ENCODE results near the gene EDN3.

The EDN3 gene

DNA sequence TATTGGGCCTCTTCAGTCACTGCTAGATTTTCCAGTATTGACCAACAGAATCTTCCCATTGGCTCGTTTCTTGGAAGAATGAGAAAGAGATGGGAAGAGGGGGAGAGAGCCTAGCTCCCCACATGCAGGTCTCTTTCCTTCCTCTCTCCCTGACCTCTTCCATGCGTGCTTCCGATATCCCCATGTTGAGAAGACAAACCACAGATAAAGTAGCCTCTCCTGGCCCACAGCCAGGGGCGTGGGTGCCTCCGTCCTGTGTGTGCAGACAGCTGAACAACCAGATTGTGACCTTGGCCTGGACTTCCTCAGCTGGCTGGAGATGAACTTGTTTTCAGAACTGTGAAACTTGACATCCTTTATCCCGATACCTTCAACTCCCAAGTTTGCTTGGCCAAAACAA, 71.0 kb downstream of the EDN3 start:
- no peak for DNase-seq

DNA sequence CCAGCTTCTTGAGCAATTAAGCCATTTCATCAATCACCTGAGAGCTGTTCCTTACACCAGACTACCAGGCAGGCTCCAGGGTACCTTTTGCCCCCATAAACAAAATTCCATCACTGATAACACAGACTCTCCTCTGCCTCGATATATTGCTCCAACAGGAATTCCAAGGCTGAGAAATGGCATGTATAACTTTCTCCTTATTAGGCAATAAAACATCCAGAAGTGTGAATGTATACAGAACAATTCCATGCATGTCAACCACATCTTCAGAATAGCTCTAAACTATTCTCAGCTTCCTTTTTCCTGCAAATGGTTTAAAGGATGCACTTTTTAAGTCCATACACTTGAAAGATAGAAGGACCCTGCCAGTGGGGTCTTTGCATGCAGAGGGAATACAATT, 73.8 kb downstream of the EDN3 start:
- DNase-seq, result no peak

DNA sequence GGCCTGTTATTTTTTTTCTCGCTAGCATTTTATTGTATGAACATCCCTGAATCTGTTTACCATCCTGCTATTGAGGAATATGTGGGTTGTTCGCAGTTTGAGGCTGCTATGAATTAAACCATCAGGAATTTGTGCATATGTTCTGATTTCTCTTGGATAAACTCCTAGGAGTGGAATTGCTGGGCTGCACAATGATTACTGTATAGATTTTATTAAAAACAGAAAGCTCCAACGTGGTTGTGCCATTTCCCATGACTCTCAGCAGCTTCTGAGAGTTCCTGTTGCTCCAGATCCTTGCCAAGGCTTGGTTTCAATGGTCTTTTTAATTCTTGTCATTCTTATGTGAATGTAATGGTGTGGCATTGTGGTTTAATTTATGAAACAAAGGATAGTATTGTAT, 75.1 kb downstream of the EDN3 start:
- no peak for DNase-seq
